ENCODE measurements around the gene OR2W3.
"Not testable (repeated sequence)": the region's sequence is repeated elsewhere in the genome, so short reads cannot be mapped to it uniquely, and the experiment has no call there.

The OR2W3 gene

GRCh38 chr1:247904122-247904521 lies 8.7 kb downstream of the OR2W3 start:
- Mint-ChIP-seq H3K36me3 (ENCODE audit: low read depth) (no peaks in the 10 kb centered on the region), H3K4me1 (peaks cover 19% of the 10 kb centered on the region), H3K27me3 (peaks cover 2% of the 10 kb centered on the region), H3K4me3 (no peak overlapping the region), H3K27ac (no peak overlapping the region), H3K9me3 (peaks cover 12% of the 10 kb centered on the region)
- DNase-seq (no peak), ATAC-seq (no peak)

- ATAC-seq (no peak), DNase-seq (no peak)
- peaks cover 12% of the 10 kb centered on the region for H3K9me3 Mint-ChIP-seq
- peaks cover 2% of the 10 kb centered on the region for H3K27me3 Mint-ChIP-seq
- H3K4me3 Mint-ChIP-seq: no peak overlapping the region
- no peaks in the 10 kb centered on the region for H3K36me3 Mint-ChIP-seq (ENCODE audit: low read depth)
- no peak overlapping the region for H3K27ac Mint-ChIP-seq
- H3K4me1 Mint-ChIP-seq: peaks cover 19% of the 10 kb centered on the region
Observed at GRCh38 chr1:247905181-247905580, 9.8 kb downstream of the OR2W3 start.

- H3K27me3 Mint-ChIP-seq: peaks cover 2% of the 10 kb centered on the region
- peak; percentile 44 for ATAC-seq
- peaks cover 19% of the 10 kb centered on the region for H3K4me1 Mint-ChIP-seq
- no peaks in the 10 kb centered on the region for H3K36me3 Mint-ChIP-seq (ENCODE audit: low read depth)
- H3K27ac Mint-ChIP-seq: peak overlapping the region; percentile 46
- peaks cover 12% of the 10 kb centered on the region for H3K9me3 Mint-ChIP-seq
- no peak for DNase-seq
- H3K4me3 Mint-ChIP-seq: peak overlapping the region; percentile 66
Observed at GRCh38 chr1:247905910-247906503, 10.6 kb downstream of the OR2W3 start.

GRCh38 chr1:247906504-247907047 lies 11.2 kb downstream of the OR2W3 start:
- Mint-ChIP-seq H3K9me3 (peaks cover 12% of the 10 kb centered on the region), H3K4me1 (peaks cover 19% of the 10 kb centered on the region), H3K27ac (peak overlapping the region; percentile 46), H3K4me3 (peak overlapping the region; percentile 66), H3K36me3 (ENCODE audit: low read depth) (no peaks in the 10 kb centered on the region), H3K27me3 (peaks cover 2% of the 10 kb centered on the region)
- ATAC-seq: peak; percentile 92
- DNase-seq: no peak

GRCh38 chr1:247908766-247909165 lies 13.4 kb downstream of the OR2W3 start:
- H3K27ac Mint-ChIP-seq: no peak overlapping the region
- H3K9me3 Mint-ChIP-seq: peaks cover 10% of the 10 kb centered on the region
- ATAC-seq (no peak), DNase-seq (no peak)
- no peak overlapping the region for H3K4me3 Mint-ChIP-seq
- H3K27me3 Mint-ChIP-seq: peaks cover 2% of the 10 kb centered on the region
- H3K4me1 Mint-ChIP-seq: peaks cover 19% of the 10 kb centered on the region
- no peaks in the 10 kb centered on the region for H3K36me3 Mint-ChIP-seq (ENCODE audit: low read depth)

- ATAC-seq (no peak), DNase-seq (no peak)
- Mint-ChIP-seq H3K4me1 (no peaks in the 10 kb centered on the region), H3K9me3 (no peaks in the 10 kb centered on the region), H3K27me3 (peaks cover 2% of the 10 kb centered on the region), H3K4me3 (no peak overlapping the region), H3K27ac (no peak overlapping the region), H3K36me3 (ENCODE audit: low read depth) (no peaks in the 10 kb centered on the region)
Observed at GRCh38 chr1:247913786-247914185, 18.4 kb downstream of the OR2W3 start.

GRCh38 chr1:247914941-247915662 lies 19.7 kb downstream of the OR2W3 start:
- no peak overlapping the region for H3K4me3 Mint-ChIP-seq
- no peaks in the 10 kb centered on the region for H3K9me3 Mint-ChIP-seq
- no peak for DNase-seq
- no peak for ATAC-seq
- no peak overlapping the region for H3K27ac Mint-ChIP-seq
- H3K27me3 Mint-ChIP-seq: peaks cover 2% of the 10 kb centered on the region
- H3K4me1 Mint-ChIP-seq: no peaks in the 10 kb centered on the region
- no peaks in the 10 kb centered on the region for H3K36me3 Mint-ChIP-seq (ENCODE audit: low read depth)

GRCh38 chr1:247919952-247920351 lies 24.6 kb downstream of the OR2W3 start, which contains the start of gene OR2T8:
TSS of gene OR2T8 (plus strand) at chr1:247920252. CDS start at chr1:247921018, 766 bp downstream.
- DNase-seq: no peak
- H3K9me3 Mint-ChIP-seq: no peaks in the 10 kb centered on the region
- no peak within 1 kb of the TSS for H3K27ac Mint-ChIP-seq
- no peaks in the 10 kb centered on the region for H3K36me3 Mint-ChIP-seq (ENCODE audit: low read depth)
- no peaks in the 10 kb centered on the region for H3K4me1 Mint-ChIP-seq
- no peak for ATAC-seq
- no peak within 1 kb of the TSS for H3K4me3 Mint-ChIP-seq
- H3K27me3 Mint-ChIP-seq: peaks cover 2% of the 10 kb centered on the region

GRCh38 chr1:247923941-247924340 lies 28.6 kb downstream of the OR2W3 start:
- no peak for ATAC-seq
- no peaks in the 10 kb centered on the region for H3K9me3 Mint-ChIP-seq
- no peaks in the 10 kb centered on the region for H3K27me3 Mint-ChIP-seq

GRCh38 chr1:247924868-247925267 lies 29.5 kb downstream of the OR2W3 start, which contains the start of gene OR2AJ1:
TSS of gene OR2AJ1 (plus strand) at chr1:247924889. CDS start at chr1:247933769, 8,880 bp downstream.
- no peak for ATAC-seq
- Mint-ChIP-seq H3K27ac (no peak within 1 kb of the TSS), H3K4me3 (no peak within 1 kb of the TSS), H3K27me3 (no peaks in the 10 kb centered on the region), H3K4me1 (no peaks in the 10 kb centered on the region), H3K9me3 (no peaks in the 10 kb centered on the region), H3K36me3 (ENCODE audit: low read depth) (no peaks in the 10 kb centered on the region)
- no peak for DNase-seq

More at GRCh38 chr1:247923941-247924340, 28.6 kb downstream of the OR2W3 start:
- Mint-ChIP-seq H3K36me3 (ENCODE audit: low read depth) (no peaks in the 10 kb centered on the region), H3K4me1 (no peaks in the 10 kb centered on the region), H3K27ac (no peak overlapping the region), H3K4me3 (no peak overlapping the region)
- DNase-seq: no peak

GRCh38 chr1:247933989-247934388 lies 38.6 kb downstream of the OR2W3 start:
- Mint-ChIP-seq H3K27ac (no peak overlapping the region), H3K4me3 (no peak overlapping the region), H3K9me3 (peaks cover 9% of the 10 kb centered on the region), H3K36me3 (ENCODE audit: low read depth) (no peaks in the 10 kb centered on the region), H3K4me1 (no peaks in the 10 kb centered on the region), H3K27me3 (no peaks in the 10 kb centered on the region)
- no peak for ATAC-seq
- DNase-seq: no peak

GRCh38 chr1:247935781-247936180 lies 40.4 kb downstream of the OR2W3 start:
- Mint-ChIP-seq H3K27ac (no peak overlapping the region), H3K4me3 (no peak overlapping the region)

GRCh38 chr1:247936415-247936814 lies 41.0 kb downstream of the OR2W3 start:
- H3K4me3 Mint-ChIP-seq: no peak overlapping the region
- no peak for DNase-seq
- peaks cover 9% of the 10 kb centered on the region for H3K9me3 Mint-ChIP-seq
- H3K27ac Mint-ChIP-seq: no peak overlapping the region
- ATAC-seq: no peak
- no peaks in the 10 kb centered on the region for H3K36me3 Mint-ChIP-seq (ENCODE audit: low read depth)
- H3K4me1 Mint-ChIP-seq: no peaks in the 10 kb centered on the region
- H3K27me3 Mint-ChIP-seq: no peaks in the 10 kb centered on the region

More at GRCh38 chr1:247935781-247936180, 40.4 kb downstream of the OR2W3 start:
- peaks cover 9% of the 10 kb centered on the region for H3K9me3 Mint-ChIP-seq
- no peak for ATAC-seq
- no peaks in the 10 kb centered on the region for H3K27me3 Mint-ChIP-seq
- no peak for DNase-seq
- H3K36me3 Mint-ChIP-seq (ENCODE audit: low read depth): no peaks in the 10 kb centered on the region
- H3K4me1 Mint-ChIP-seq: no peaks in the 10 kb centered on the region

- not testable (repeated sequence) for H3K4me3 Mint-ChIP-seq; H3K4me1 Mint-ChIP-seq; H3K27ac Mint-ChIP-seq; H3K27me3 Mint-ChIP-seq; H3K9me3 Mint-ChIP-seq; H3K36me3 Mint-ChIP-seq (ENCODE audit: low read depth)
- ATAC-seq (peak; percentile 95), DNase-seq (peak; percentile 73)
Observed at GRCh38 chr1:247936965-247937734, 41.8 kb downstream of the OR2W3 start.

All from activated naive CD8-positive, alpha-beta T cell treated with anti-CD3 and anti-CD28 coated beads, Interleukin-2, amount 50 U/mL, for 24 hours (primary cell).